GM21529 (cell line): ENCODE results near the gene SEPTIN11.
"Not testable (repeated sequence)": the region's sequence is repeated elsewhere in the genome, so short reads cannot be mapped to it uniquely, and the experiment has no call there.

Experiments used
- ATAC-seq: cut with Tn5 transposase; IDR thresholded peaks from one replicate; pipeline ENCODE4 v1.9.1; 2021; ENCODE audit not compliant: unreplicated experiment

The SEPTIN11 gene

GRCh38 chr4:76951672-76952010 lies 2.1 kb downstream of the SEPTIN11 start:
- no peak for ATAC-seq

DNA sequence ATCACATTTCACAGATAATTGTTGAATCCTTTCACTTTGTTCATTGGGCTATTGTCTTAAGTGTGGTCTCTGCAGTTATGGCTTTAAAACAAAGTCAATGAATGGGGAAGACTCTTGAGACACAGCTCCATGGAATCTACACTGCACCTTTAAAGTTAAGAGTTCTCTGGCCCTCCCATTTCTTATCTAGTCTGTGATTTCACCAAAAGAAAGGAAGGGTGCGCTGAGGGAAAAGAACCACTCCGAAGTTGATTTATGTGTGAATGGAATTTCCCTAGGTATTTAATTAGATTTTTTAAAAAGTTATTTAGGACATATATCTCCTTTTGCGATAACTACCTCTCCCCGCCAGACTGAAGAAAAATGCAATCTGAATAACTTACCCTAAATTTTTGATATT lies 2.5 kb downstream of the SEPTIN11 start:
- no peak for ATAC-seq

DNA sequence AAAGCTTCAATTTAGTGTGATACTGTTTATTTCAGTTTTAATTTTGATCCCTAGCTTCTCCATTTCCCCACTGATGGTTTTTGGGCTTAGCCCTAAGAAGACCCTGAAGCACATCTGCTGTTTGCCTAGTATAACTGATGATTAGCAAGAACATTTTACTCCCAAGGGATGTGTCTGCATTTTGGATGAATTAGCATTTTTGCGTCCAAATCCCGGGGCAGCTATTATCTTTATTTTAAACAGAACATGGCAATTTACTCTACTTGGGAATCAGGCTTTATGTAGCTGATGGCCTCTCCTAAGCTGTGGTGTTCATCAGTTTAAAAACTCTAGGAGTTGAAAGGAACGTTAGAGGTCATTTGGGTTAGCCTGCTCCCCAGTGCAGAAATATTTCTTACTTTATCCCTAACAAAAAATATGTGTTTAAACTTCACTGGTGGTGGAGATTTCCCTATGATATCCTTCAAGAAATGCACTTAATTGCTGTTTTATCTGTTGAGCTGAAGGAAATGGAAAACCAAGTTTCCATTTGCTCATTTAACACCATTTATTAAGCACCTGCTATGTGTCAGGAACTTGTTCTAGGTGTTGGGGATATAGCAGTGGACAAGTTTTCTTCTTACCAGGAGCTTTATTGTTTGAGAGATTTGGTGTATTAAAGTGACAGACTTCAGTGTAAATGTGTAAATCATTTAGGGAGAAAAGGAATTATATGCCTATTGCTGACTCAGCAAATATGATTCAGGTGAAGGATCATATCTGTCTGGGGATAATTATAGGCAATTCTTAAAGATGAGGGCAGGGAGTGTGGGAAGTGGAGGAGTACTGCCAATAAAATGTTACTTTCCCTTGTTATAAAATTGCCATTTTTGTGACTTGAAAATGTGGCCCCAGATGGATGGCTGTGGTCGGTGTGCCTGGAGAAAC lies 3.4 kb downstream of the SEPTIN11 start:
- no peak for ATAC-seq

- ATAC-seq, result no peak
These were observed 4.4 kb downstream of the SEPTIN11 start for GRCh38 chr4:76953956-76954355.

- ATAC-seq, result no peak
These were observed 4.9 kb downstream of the SEPTIN11 start for GRCh38 chr4:76954489-76954888.

DNA sequence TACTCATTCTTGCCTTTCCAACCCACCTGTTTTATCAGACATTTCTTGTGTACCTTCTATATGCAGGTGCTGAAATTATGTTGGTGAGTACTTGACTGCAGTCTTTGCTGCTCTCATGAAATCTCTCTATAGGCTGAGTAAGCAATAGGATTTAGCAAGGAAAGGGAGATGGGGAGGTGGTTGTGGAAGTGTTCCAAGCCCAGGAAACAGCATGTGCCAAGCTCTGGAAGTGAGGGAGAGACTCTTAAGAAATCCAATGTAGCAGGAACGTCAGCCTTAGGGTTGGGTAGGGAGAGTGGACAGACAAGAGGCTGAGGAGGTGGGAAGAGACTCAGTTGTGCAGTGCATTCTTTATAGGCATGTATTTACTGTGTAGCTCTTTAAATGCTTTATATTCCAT lies 5.6 kb downstream of the SEPTIN11 start:
- ATAC-seq, result no peak

DNA sequence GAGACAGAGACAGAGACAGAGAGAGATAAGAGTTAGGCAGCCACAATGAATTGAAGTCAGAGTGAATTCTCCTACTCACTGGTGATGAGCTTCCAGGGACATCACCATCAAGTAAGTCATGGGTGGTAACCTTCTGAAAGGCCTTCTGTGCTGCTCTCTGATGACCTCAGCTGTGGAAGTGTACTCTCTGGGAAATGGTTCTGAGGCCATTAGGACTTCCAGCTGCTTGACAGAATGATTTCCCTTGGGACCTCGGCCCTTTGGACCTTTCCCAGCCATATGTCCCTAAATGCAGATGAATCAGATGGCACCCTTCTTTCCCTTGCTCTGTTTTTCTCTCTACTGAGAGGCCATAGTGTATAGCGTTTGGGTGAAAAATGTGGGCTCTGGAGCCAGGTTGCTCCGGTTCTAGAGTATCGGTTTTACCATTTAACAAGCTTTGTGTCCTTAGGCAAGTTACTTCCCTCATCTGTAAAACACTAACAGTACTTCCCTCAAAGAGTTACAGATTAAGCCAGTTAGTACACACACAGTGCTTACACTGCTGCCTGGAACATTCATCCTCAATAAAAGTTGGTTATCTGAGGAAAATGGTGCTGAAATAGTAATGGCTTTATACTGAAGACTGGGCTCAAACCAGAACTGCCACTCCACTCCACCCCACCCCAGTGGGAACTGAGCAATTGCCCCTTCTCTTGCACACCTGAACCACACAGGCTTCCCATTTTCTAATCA lies 7.6 kb downstream of the SEPTIN11 start:
- no peak for ATAC-seq

- no peak for ATAC-seq
These were observed 9.3 kb downstream of the SEPTIN11 start for GRCh38 chr4:76958891-76959290.

DNA sequence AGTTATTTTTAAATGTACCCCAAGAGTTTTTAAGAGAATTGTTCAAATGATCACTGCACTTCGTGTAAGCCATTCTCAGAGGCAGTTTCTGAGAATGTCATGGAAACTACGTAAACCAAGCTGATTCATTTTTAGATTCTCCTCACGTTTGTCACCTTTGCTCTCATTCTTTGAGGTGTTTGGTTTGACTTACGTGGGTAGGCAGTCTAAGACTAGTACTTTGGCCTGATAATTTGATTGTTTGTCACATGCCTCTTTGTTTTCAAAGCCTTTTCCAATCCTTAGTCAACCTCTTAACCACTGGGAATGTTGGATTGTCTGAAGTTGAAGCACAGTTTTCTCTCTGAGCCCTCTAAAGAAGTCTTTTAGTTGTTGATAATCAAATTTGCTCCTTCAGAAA lies 10.5 kb downstream of the SEPTIN11 start:
- peak; percentile 83 for ATAC-seq

DNA sequence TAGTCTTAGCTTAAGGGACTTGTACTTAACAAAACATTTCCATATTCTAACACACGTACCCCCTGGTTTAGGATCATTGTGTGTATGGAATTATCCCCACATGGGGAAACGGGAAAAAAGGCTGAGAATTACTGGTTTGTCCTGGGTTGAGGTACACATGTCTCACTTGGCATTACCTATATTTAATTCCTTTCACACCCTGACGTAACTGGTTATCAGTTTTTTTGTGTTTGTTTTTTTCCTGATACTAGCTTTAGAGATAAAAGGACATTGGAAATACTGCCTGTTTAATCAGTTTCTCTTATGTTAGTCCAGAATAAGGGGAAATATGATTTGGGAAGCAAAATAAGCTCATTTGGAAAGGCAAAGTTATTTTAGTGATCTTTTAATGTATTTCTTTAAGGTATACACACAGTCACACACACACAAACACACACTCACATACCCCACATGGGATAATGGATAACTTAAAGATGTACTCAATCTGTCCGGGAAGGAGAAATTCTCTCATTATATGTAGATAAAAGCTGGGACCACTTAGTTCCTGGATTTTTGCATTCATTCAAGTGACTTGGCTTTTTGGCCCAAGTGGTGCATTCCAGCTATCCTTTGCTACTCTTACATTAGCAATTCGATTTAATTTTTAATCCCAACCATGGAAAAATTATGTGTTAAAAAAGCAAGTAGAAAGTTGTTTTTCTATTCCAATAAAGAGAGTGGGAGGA lies 13.0 kb downstream of the SEPTIN11 start:
- no peak for ATAC-seq

GRCh38 chr4:76963131-76963750 lies 13.7 kb downstream of the SEPTIN11 start:
- ATAC-seq, result no peak

GRCh38 chr4:76963927-76964326 lies 14.4 kb downstream of the SEPTIN11 start:
- ATAC-seq, result not testable (repeated sequence)

- ATAC-seq, result no peak
These were observed 15.2 kb downstream of the SEPTIN11 start for GRCh38 chr4:76964769-76965168.

GRCh38 chr4:76965866-76966579 lies 16.5 kb downstream of the SEPTIN11 start:
- no peak for ATAC-seq

DNA sequence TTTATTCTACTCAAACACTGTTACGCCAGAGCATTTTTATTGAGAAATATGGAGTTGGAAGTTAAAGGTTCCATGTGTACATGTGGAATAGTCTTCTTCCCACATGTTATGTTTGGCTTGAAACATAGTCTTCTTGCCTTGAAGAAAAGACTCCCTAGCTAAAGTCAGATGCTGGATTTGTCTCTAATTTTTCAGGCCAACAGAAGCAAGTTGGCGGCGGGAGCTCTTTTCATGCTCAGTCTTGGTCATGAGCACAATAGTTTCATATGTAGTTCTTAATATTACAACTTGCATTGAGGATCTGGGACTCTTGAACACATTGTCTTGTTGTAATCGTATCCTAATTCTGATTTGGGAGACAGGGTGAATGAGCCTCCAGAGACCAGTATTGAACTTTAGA lies 19.4 kb downstream of the SEPTIN11 start:
- no peak for ATAC-seq

- ATAC-seq, result no peak
These were observed 19.9 kb downstream of the SEPTIN11 start for GRCh38 chr4:76969495-76969894.

- ATAC-seq, result no peak
These were observed 20.5 kb downstream of the SEPTIN11 start for GRCh38 chr4:76969941-76970529.

DNA sequence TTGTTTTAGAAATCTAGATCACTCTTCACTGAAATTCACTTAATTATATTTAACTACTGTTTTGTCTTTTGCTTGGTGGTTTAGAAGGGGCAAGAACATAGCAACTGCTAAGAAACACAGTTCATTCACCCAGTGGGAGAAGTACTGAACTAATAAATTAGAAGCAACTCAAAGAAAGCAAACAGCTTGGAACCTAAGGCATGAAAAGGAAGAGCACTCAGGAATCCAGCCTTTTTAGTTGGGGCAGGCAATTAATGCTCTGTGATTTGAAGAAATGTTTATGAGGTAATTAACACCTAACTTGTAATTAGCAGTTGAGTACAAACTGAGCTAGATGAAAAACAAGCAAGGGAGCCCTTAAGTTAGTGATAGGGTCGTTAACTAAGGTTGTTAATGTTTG lies 22.8 kb downstream of the SEPTIN11 start:
- no peak for ATAC-seq

DNA sequence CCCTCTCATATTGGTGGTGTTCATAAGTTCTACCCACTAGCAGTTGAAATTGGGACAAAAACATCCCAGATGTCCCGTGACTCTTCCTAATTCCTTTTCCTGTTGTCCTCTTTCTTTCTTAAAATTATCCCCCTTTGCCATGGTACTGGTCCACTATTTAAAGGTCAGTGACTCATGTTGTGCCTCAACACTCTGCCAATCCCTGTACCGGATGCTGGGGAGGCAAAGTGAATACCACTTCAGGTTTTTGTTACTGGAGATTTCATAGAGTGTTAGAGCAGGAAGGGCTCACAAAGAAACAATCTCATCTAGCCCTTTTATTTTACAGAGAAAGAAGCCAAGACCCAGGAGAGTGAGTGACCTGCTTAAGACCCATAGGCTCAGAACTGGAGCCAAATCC lies 24.6 kb downstream of the SEPTIN11 start:
- ATAC-seq, result no peak

DNA sequence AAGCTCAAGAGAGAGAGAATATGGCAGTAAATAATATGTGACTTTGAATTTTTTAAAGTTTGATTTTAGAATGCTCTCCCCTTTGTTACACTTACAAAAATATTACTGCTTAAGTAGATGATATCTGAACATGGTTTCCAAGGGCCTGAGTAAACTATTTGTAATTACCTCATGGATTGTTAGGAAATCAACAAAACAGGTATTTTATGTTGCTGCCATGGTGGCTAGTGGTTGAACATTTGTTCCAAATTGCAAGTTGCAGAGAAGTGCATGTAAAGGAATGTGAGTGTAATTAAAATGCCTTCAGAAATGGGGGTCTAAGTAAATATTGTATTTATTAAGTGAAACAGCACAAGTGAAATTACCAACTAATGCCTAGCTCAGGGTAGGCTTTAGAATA lies 27.6 kb downstream of the SEPTIN11 start:
- ATAC-seq, result no peak
